Astrocyte of the cerebellum (primary cell): ENCODE data around the gene TRIM4.

Experiments used
- DNase-seq: peaks from one replicate; pipeline ENCODE4 v3.0.0-alpha.2; 2011; ENCODE audit warnings: low read depth
- H3K4me3 ChIP-seq: 2 replicates; pipeline ENCODE4 v1.5.1; 2011; ENCODE audit warnings: mild to moderate bottlenecking, low read depth, low read length, moderate library complexity
- in situ Hi-C: cut with HindIII; loops from 2 replicates; pipeline ENCODE4 v1.10.0; 2017; ENCODE audit warnings: low sequenced_read_pairs
- TF ChIP-seq, protein P1 (sequence below): IDR thresholded peaks from 2 replicates; pipeline ENCODE4 v1.5.1; 2012; ENCODE audit warnings: low read length, low read depth, moderate library complexity, mild to moderate bottlenecking; ENCODE audit errors: missing control alignments

TRIM4 gene

DNA sequence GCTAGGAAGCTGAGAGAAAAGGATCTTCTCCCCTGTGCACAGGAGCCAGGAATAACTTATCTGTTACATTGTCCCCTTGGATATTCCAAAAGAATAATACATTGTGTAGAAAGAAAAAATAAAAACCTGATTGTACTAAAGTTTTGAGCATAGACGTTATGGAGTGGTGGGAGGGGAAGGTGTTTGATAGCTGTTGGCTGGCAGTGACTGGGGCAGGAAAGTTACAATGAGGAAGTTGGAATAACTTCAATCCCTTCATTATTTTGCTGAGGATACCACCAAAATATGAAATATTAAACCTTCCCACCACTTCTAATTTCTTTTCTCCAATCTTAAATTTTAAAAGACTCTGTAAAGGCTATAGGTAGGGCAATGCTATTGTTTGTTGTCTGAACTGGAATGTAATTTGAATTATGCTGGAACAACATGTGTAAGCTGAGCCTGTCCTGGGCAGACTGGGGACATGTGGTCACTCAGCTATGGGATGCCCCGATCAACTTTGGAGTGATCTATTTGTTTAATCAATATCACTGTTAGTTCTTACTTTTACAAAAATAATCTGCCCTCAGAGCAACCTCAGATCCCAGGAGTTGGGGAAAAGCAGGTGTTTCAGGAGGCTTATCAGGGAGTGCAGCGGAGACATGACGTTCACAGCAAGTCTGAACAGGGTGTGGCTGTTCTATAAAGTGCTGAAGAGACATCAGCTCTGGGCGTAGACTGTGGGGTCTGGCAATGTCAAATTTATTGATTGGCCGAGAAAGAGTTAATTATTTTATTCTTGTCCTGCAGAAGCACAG lies 70.7 kb downstream of the TRIM4 start:
- in situ Hi-C loops, result no loop called here
- TF ChIP-seq, protein P1, sequence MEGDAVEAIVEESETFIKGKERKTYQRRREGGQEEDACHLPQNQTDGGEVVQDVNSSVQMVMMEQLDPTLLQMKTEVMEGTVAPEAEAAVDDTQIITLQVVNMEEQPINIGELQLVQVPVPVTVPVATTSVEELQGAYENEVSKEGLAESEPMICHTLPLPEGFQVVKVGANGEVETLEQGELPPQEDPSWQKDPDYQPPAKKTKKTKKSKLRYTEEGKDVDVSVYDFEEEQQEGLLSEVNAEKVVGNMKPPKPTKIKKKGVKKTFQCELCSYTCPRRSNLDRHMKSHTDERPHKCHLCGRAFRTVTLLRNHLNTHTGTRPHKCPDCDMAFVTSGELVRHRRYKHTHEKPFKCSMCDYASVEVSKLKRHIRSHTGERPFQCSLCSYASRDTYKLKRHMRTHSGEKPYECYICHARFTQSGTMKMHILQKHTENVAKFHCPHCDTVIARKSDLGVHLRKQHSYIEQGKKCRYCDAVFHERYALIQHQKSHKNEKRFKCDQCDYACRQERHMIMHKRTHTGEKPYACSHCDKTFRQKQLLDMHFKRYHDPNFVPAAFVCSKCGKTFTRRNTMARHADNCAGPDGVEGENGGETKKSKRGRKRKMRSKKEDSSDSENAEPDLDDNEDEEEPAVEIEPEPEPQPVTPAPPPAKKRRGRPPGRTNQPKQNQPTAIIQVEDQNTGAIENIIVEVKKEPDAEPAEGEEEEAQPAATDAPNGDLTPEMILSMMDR, result no peak
- DNase-seq, result no peak
- no peak overlapping the region for H3K4me3 ChIP-seq

DNA sequence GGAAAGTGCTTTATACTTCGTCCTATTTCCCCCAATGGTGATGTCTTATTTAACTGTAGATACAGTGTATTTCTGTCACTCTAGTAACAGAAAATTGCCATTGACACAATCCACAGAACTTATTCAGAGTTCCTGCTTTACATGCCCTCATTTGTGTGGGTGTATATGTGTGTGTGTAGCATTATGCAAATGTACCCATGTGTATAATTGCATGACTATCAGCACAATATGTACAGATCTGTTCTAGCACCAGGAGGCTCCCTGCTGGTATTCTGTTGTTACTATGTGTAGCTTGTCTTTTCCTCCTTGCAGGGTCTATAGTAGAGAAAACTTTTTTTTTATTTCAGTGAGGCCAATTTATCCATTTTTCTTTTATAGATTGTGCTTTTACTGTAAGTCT lies 75.0 kb downstream of the TRIM4 start:
- H3K4me3 ChIP-seq, result no peak overlapping the region
- DNase-seq, result no peak
- in situ Hi-C loops, result no loop called here
- TF ChIP-seq, protein P1, result no peak

DNA sequence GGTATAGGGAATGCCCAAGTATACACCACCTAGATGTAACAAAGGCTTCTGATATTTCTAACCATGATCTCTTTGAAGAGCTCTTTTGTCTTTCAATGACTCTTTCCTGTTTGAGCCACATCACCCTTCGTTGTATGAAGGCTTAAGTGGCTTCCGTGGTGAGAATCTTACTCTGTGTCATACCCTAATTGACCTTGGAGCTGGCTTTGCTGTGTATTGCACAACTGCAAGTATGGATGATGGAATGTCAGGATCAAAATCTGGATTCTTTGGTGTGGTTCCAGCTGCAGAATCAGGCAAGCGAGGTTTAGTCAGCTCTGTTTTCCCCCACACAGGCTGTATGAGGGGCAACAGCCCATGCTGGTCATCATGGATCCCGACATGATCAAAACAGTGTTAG lies 75.5 kb downstream of the TRIM4 start:
- no peak overlapping the region for H3K4me3 ChIP-seq
- in situ Hi-C loops, result no loop called here
- no peak for DNase-seq
- TF ChIP-seq, protein P1, result no peak

DNA sequence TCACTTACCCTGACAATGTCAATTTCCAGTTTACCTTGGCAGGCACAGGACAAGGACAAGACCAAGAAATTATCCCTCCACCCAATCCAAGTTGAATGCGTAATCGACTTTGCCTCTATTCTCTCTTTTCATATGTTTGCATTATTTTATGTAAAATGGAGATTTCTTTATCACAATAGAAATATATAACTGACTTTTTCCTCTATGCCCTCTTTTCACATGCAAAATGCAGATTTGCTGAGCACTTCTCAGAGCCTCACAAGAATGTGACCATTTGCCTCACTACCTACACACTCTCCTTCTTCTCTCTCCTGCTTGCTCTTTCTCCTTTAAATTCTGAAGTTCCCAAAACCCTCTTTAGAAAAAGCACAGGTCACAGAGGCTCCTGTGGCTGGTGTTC lies 76.4 kb downstream of the TRIM4 start:
- DNase-seq, result no peak
- no peak overlapping the region for H3K4me3 ChIP-seq
- TF ChIP-seq, protein P1, result no peak
- in situ Hi-C loops, result no loop called here
